Ascending aorta (tissue), 2 donors: ENCODE measurements around the gene PRICKLE2. TPM values are rescaled to one million over a fixed set of nuclear protein-coding genes. Genes with fewer than 3 reads are reported as not detected.

Experiments used
- DNase-seq, 2 donors: peaks; one replicate each; pipeline ENCODE4 v3.0.0-alpha.2; 2019; ENCODE audit warnings: low spot score in 2 of 2
- H3K27ac ChIP-seq, 2 donors: fragments of 200-600 bp; sonication (generic); one replicate each; pipeline ENCODE4 v1.5.1; 2016 to 2017; ENCODE audit warnings: mild to moderate bottlenecking in 1 of 2
- H3K27me3 ChIP-seq: fragments of 200-600 bp; sonication (generic); one replicate; pipeline ENCODE4 v1.5.1; 2017
- H3K36me3 ChIP-seq, 2 donors: fragments of 200-600 bp; sonication (generic); one replicate each; pipeline ENCODE4 v1.5.1; 2016
- H3K4me1 ChIP-seq, 2 donors: fragments of 200-600 bp; sonication (generic); one replicate each; pipeline ENCODE4 v1.5.1; 2016 to 2017; ENCODE audit warnings: mild to moderate bottlenecking in 1 of 2
- H3K4me3 ChIP-seq, 2 donors: fragments of 200-600 bp; sonication (generic); one replicate each; pipeline ENCODE4 v1.5.1; 2016 to 2017; ENCODE audit warnings: mild to moderate bottlenecking in 1 of 2
- H3K9me3 ChIP-seq, 2 donors: fragments of 200-600 bp; sonication (generic); one replicate each; pipeline ENCODE4 v1.5.1; 2016
- CTCF ChIP-seq, 3 experiments: fragments of 200-600 bp in 2 of 3; fragments of 450-650 bp in 1 of 3; sonication (generic) in 2 of 3; IDR thresholded peaks; one replicate each; pipeline ENCODE4 v1.5.1; 2016 to 2019; ENCODE audit warnings: antibody characterized with exemption in 3 of 3, mild to moderate bottlenecking in 1 of 3, moderate library complexity in 1 of 3
- intact Hi-C: fragments of 100-400 bp; cut with DNase I; formaldehyde crosslinking; loops from one replicate; pipeline ENCODE4 v1.15.1; 2023
- total RNA-seq: library from RNA; depleted of rRNA; stranded (reverse); fragments of >200 nt; gene quantifications from one replicate; pipeline ENCODE4 v1.1.0, GENCODE V29; 2016

Gene PRICKLE2
- total RNA-seq, 1 donor from 2014 or later = 24.7 TPM

GRCh38 chr3:64148955-64149653 is 76.2 kb downstream of the PRICKLE2 start:
- H3K4me1 ChIP-seq = peaks cover 5 to 17% of the 10 kb centered on the region in 2 donors
- peaks cover 15 to 50% of the 10 kb centered on the region in 2 donors for H3K36me3 ChIP-seq
- no peak for TF ChIP-seq CTCF (IDR thresholded peaks at IDR 0.05)
- intact Hi-C loops = no loop called here
- H3K27ac ChIP-seq = peak overlapping the region in 1 of 2 donors; percentile 24
- DNase-seq = no peak
- H3K9me3 ChIP-seq = no peaks in the 10 kb centered on the region
- no peak overlapping the region for H3K4me3 ChIP-seq
- H3K27me3 ChIP-seq = no peaks in the 10 kb centered on the region

GRCh38 chr3:64147211-64147610 is 78.1 kb downstream of the PRICKLE2 start:
- Histone ChIP-seq H3K4me3 (no peak overlapping the region), H3K27me3 (no peaks in the 10 kb centered on the region), H3K27ac (no peak overlapping the region), H3K36me3 (peaks cover 15 to 42% of the 10 kb centered on the region in 2 donors), H3K4me1 (peaks cover 5 to 17% of the 10 kb centered on the region in 2 donors), H3K9me3 (no peaks in the 10 kb centered on the region)
- intact Hi-C loops = no loop called here
- DNase-seq = no peak
- no peak for TF ChIP-seq CTCF (IDR thresholded peaks at IDR 0.05)

- intact Hi-C loops = no loop called here
Measured at GRCh38 chr3:64145438-64145837, 79.8 kb downstream of the PRICKLE2 start.

GRCh38 chr3:64144241-64144900 is 80.9 kb downstream of the PRICKLE2 start:
- H3K36me3 ChIP-seq = peaks cover 15 to 29% of the 10 kb centered on the region in 2 donors
- no peak overlapping the region for H3K4me3 ChIP-seq
- TF ChIP-seq CTCF (IDR thresholded peaks at IDR 0.05) = no peak
- no peak for DNase-seq
- H3K4me1 ChIP-seq = no peaks in the 10 kb centered on the region
- H3K27ac ChIP-seq = no peak overlapping the region
- H3K9me3 ChIP-seq = no peaks in the 10 kb centered on the region
- H3K27me3 ChIP-seq = no peaks in the 10 kb centered on the region
- intact Hi-C loops = no loop called here

More at GRCh38 chr3:64145438-64145837, 79.8 kb downstream of the PRICKLE2 start:
- no peak overlapping the region for H3K27ac ChIP-seq
- peaks cover 15 to 36% of the 10 kb centered on the region in 2 donors for H3K36me3 ChIP-seq
- TF ChIP-seq CTCF (IDR thresholded peaks at IDR 0.05) = no peak
- H3K9me3 ChIP-seq = no peaks in the 10 kb centered on the region
- H3K4me1 ChIP-seq = peaks cover 3 to 5% of the 10 kb centered on the region in 2 donors
- no peaks in the 10 kb centered on the region for H3K27me3 ChIP-seq
- DNase-seq = no peak
- no peak overlapping the region for H3K4me3 ChIP-seq

DNA sequence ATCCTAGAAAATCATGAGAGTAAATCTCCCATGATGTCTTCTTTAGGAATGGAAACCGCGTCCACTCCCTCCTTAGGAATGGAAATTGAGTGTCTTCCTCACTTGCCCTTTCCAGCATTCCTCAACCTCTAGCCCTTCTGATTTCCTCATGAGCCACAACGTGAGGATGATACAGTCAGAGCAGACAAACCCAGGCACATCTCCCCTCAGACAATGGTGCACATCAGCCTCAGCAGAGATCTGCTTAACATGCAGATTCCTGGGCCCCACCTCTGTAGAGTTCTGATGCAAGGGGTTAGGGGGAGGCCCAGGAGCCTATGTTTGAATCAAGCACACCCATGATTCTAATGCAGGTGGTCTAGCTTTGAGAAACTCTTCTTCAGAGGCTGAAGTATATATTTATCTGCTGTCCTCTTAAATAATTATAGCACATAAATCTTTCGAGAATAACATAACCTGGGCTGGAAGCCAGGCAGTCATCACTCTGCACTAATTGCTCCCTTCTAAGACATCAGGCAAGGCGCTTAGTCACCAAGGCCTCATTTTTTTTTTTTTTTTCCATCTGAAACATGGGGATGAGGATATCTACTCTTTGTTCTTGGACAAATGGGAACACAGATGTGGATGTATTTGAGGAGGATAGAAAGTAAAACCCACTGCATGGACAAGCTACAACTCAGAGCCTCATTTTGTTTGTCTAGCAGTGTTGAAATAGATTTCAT is 81.7 kb downstream of the PRICKLE2 start:
- no peak for DNase-seq

More for the DNA sequence above, 81.7 kb downstream of the PRICKLE2 start:
- Histone ChIP-seq H3K27me3 (no peaks in the 10 kb centered on the region), H3K4me1 (no peaks in the 10 kb centered on the region), H3K27ac (no peak overlapping the region), H3K9me3 (no peaks in the 10 kb centered on the region), H3K36me3 (peaks cover 15 to 29% of the 10 kb centered on the region in 2 donors), H3K4me3 (no peak overlapping the region)
- intact Hi-C loops = no loop called here
- TF ChIP-seq CTCF (IDR thresholded peaks at IDR 0.05) = no peak
